Naive thymus-derived CD4-positive, alpha-beta T cell (primary cell): ENCODE measurements around the gene ARSG. TPM values are rescaled to one million over a fixed set of nuclear protein-coding genes. Genes with fewer than 3 reads are reported as not detected.

ENCODE experiments used
- ATAC-seq: fragments of 150-1000 bp; cut with Tn5 transposase; 2 replicates; pipeline ENCODE4 v1.10.0; 2021; ENCODE audit warnings: mild to moderate bottlenecking, moderate library complexity
- CTCF ChIA-PET: fragments of 350-600 bp; sonication (Branson Sonifier 250); formaldehyde crosslinking; loops from one replicate; lab custom pipeline; 2021; ENCODE audit warnings: antibody characterized with exemption; lab: Charles Lee
- POLR2A ChIA-PET: fragments of 350-600 bp; sonication (Branson Sonifier 250); formaldehyde crosslinking; loops from one replicate; lab custom pipeline; 2021; ENCODE audit warnings: antibody characterized with exemption, inconsistent platforms; lab: Charles Lee
- DNase-seq, 9 donors: peaks; one replicate each; pipeline versions ENCODE4 v3.0.0 to v3.0.0-alpha.2; 2020 to 2022; ENCODE audit warnings: mixed read lengths in 1 of 9
- H3K27ac ChIP-seq: one replicate; pipeline ENCODE4 v1.7.0; 2013; ENCODE audit warnings: mild to moderate bottlenecking, low read depth, low read length, moderate library complexity
- H3K27me3 ChIP-seq, 2 donors: one replicate each; pipeline ENCODE4 v1.7.0; 2013; ENCODE audit warnings: low read length in 2 of 2, mild to moderate bottlenecking in 2 of 2, moderate library complexity in 2 of 2; ENCODE audit not compliant: control insufficient read depth in 2 of 2, insufficient read depth in 2 of 2
- H3K36me3 ChIP-seq, 3 experiments: 1 replicate in 2 of 3; 2 replicates in 1 of 3; pipeline ENCODE4 v1.7.0; 2013; ENCODE audit warnings: low read length in 3 of 3, mild to moderate bottlenecking in 3 of 3, moderate library complexity in 1 of 3; ENCODE audit not compliant: insufficient read depth in 3 of 3, control insufficient read depth in 2 of 3
- H3K4me1 ChIP-seq, 2 donors: one replicate each; pipeline ENCODE4 v1.7.0; 2013; ENCODE audit warnings: low read length in 2 of 2, mild to moderate bottlenecking in 2 of 2, moderate library complexity in 1 of 2; ENCODE audit not compliant: control insufficient read depth in 2 of 2, insufficient read depth in 2 of 2
- H3K4me3 ChIP-seq: 2 replicates; pipeline ENCODE4 v1.7.0; 2013; ENCODE audit warnings: mild to moderate bottlenecking, low read length
- H3K9me3 ChIP-seq, 3 experiments: 1 replicate in 2 of 3; 2 replicates in 1 of 3; pipeline ENCODE4 v1.7.0; 2013; ENCODE audit warnings: low read length in 3 of 3; ENCODE audit not compliant: control insufficient read depth in 2 of 3
- H3K27ac Mint-ChIP-seq, 9 donors: one replicate each; pipeline ENCODE4 v1.8.0; 2020 to 2022; ENCODE audit warnings: mixed read lengths in 9 of 9, mild to moderate bottlenecking in 8 of 9, moderate library complexity in 5 of 9, inconsistent platforms in 2 of 9
- H3K27me3 Mint-ChIP-seq, 5 donors: one replicate each; pipeline ENCODE4 v1.8.0; 2021 to 2022; ENCODE audit warnings: mixed read lengths in 5 of 5, mild to moderate bottlenecking in 1 of 5
- H3K36me3 Mint-ChIP-seq, 5 donors: one replicate each; pipeline ENCODE4 v1.8.0; 2020 to 2022; ENCODE audit warnings: mixed read lengths in 5 of 5, mild to moderate bottlenecking in 3 of 5, inconsistent platforms in 1 of 5
- H3K4me1 Mint-ChIP-seq, 7 donors: one replicate each; pipeline ENCODE4 v1.8.0; 2020 to 2022; ENCODE audit warnings: mixed read lengths in 7 of 7, mild to moderate bottlenecking in 3 of 7, inconsistent platforms in 1 of 7
- H3K4me3 Mint-ChIP-seq, 10 donors: one replicate each; pipeline ENCODE4 v1.8.0; 2020 to 2022; ENCODE audit warnings: mild to moderate bottlenecking in 10 of 10, mixed read lengths in 10 of 10, moderate library complexity in 6 of 10, inconsistent platforms in 2 of 10
- H3K9me3 Mint-ChIP-seq, 11 donors: one replicate each; pipeline ENCODE4 v1.8.0; 2020 to 2022; ENCODE audit warnings: mixed read lengths in 11 of 11, mild to moderate bottlenecking in 4 of 11, inconsistent platforms in 1 of 11, moderate library complexity in 1 of 11
- intact Hi-C, 2 donors: fragments of 100-400 bp; cut with micrococcal nuclease; formaldehyde crosslinking; loops; one replicate each; pipeline ENCODE4 v1.15.1; 2023
- polyA plus RNA-seq, 2 donors: library from polyadenylated mRNA; unstranded; fragments of 300-500 nt; fragmentation: Illumina TruSeq; gene quantifications; one replicate each; pipeline ENCODE4 v1.2.3, GENCODE V29; 2021
- total RNA-seq, 6 experiments: library from RNA in 5 of 6; stranded (reverse) in 5 of 6; gene quantifications; 1 replicate in 5 of 6; 2 replicates in 1 of 6; pipeline ENCODE4 v1.2.3 and lab custom pipeline; 2021 to 2026

ARSG gene
- total and polyA plus RNA-seq, 7 experiments from 2014 or later, result 7.3 to 20.0 (median 12.6) TPM

GRCh38 chr17:68317458-68317857, 26.2 kb downstream of the ARSG start:
- H3K4me1 Mint-ChIP-seq, result peaks cover 23 to 71% (median 46%) of the 10 kb centered on the region in 7 donors

DNA sequence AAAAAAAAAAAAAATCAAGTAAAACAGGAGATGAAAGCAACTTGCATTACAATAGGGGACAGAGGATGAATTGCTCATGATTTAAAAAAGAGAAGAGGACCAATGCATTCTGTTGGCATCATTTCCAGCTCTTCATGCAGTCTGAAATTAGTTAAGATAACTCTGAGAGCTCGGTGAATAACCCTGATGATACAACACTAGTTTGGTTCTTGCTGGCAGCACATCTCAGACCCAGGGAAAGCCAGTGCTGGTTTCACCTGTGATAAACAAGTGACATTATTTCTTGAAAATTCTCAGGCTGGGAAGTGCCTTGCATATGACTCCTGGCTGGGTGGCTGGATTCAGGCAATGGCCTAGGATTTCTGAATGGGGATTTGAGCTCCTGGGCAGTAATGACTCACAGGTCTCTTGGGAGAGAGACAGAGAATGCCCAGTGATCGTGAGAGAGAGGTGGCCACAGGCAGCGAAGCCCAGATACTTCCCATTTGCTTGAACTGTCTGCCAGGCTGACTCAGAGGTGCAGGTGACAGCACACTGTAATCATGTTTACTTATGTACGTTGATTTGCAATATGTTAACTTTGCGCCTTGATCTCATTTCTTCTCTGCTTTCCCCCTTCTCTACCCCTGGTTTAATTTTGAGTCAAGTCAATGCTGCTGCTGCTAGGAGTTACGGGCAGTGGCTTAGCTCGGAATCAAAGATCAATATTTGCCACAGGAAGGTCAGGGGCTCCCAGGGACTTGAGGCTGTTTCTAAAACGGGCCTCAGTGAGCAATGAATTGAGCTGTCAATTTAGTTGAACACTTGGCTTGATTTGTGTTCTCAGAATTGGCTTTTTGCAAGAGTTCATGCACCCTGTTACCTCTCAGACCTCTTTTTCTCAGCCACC, 27.1 kb downstream of the ARSG start:
- DNase-seq (no peak), ATAC-seq (peak; percentile 66)
- Histone ChIP-seq H3K4me3 (no peak overlapping the region), H3K9me3 (no peaks in the 10 kb centered on the region), H3K27me3 (no peaks in the 10 kb centered on the region), H3K36me3 (no peaks in the 10 kb centered on the region), H3K4me1 (peaks cover 27 to 29% of the 10 kb centered on the region in 2 donors), H3K27ac (no peak overlapping the region)
- Mint-ChIP-seq H3K9me3 (peaks cover 0 to 4% (median 0%) of the 10 kb centered on the region in 11 donors), H3K27me3 (no peaks in the 10 kb centered on the region), H3K27ac (no peak overlapping the region), H3K36me3 (peaks cover 0 to 9% (median 7%) of the 10 kb centered on the region in 5 donors), H3K4me3 (no peak overlapping the region), H3K4me1 (peaks cover 16 to 64% (median 42%) of the 10 kb centered on the region in 7 donors)
- intact Hi-C loops, result no loop called here
- POLR2A ChIA-PET, result interaction anchor here (0.6 to 1.1 kb wide), 5 partner anchors 10 to 44 kb away, joined by 3 read pairs; partner anchors contain the start of genes ARSG and SLC16A6
- CTCF ChIA-PET, result interaction anchor here (0.6 kb wide), 2 partner anchors 15 to 24 kb away, joined by 3 read pairs; no protein-coding TSS in a partner anchor

More at GRCh38 chr17:68317458-68317857, 26.2 kb downstream of the ARSG start:
- no peak overlapping the region for H3K4me3 ChIP-seq
- ChIA-PET POLR2A (interaction anchor here (0.6 to 0.8 kb wide), 2 partner anchors 11 to 26 kb away, joined by 3 read pairs; partner anchors contain the start of genes ARSG and SLC16A6), CTCF (interaction anchor here (0.6 kb wide), 1 partner anchor 25 kb away, joined by 3 read pairs; no protein-coding TSS in a partner anchor)
- H3K36me3 Mint-ChIP-seq, result peaks cover 0 to 9% (median 7%) of the 10 kb centered on the region in 5 donors
- peaks cover 27 to 33% of the 10 kb centered on the region in 2 donors for H3K4me1 ChIP-seq
- ATAC-seq (no peak), DNase-seq (no peak)
- no peak overlapping the region for H3K27ac Mint-ChIP-seq
- H3K4me3 Mint-ChIP-seq, result no peak overlapping the region
- no peaks in the 10 kb centered on the region for H3K36me3 ChIP-seq
- no peaks in the 10 kb centered on the region for H3K9me3 ChIP-seq
- H3K27ac ChIP-seq, result no peak overlapping the region
- intact Hi-C loops, result no loop called here
- H3K27me3 Mint-ChIP-seq, result no peaks in the 10 kb centered on the region
- H3K9me3 Mint-ChIP-seq, result peaks cover 0 to 4% (median 0%) of the 10 kb centered on the region in 11 donors
- no peaks in the 10 kb centered on the region for H3K27me3 ChIP-seq

DNA sequence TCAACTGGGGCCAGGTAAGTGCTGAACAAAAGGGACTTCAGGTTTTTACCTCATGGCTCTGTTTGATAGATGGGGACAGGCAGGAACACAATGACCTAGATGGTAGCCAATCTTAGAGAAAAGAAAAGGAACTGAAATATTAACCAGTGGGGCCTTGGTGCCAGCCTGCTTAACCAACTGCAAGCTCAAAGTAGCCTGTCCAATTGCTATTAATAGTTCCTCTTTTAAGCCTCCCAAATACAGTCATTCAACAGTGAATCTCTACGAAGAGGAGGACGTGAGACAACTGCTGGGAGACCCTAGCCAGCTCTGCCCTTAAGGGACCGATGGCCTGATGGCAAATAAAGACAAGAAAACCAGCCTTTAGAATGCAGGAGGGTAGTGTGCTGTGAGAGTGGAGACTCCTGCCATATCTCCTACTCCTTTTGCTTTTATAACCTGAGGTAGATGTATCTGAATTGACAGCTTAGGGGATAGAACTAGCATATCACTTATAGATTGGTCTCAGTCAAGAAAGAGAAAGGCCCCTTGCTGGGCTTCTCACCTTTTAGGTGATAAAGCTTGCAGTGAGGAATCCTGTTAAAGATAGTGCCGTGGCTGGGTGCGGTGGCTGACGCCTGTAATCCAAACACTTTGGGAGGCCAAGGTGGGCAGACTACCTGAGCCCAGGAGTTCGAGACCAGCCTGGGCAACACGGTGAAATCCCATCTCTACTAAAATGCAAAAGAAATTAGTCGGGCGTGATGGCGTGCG, 28.3 kb downstream of the ARSG start:
- H3K4me1 ChIP-seq, result peaks cover 25 to 28% of the 10 kb centered on the region in 2 donors

GRCh38 chr17:68320311-68320865, 29.1 kb downstream of the ARSG start:
- DNase-seq (no peak), ATAC-seq (no peak)
- H3K27me3 ChIP-seq, result no peaks in the 10 kb centered on the region
- H3K36me3 Mint-ChIP-seq, result peaks cover 0 to 9% (median 8%) of the 10 kb centered on the region in 5 donors
- POLR2A ChIA-PET, result interaction anchor here (0.5 kb wide), 1 partner anchor 99 kb away, joined by 3 read pairs; no protein-coding TSS in a partner anchor
- peaks cover 17 to 21% of the 10 kb centered on the region in 2 donors for H3K4me1 ChIP-seq
- intact Hi-C loops, result no loop called here
- H3K9me3 Mint-ChIP-seq, result peaks cover 0 to 4% (median 0%) of the 10 kb centered on the region in 11 donors
- CTCF ChIA-PET, result interaction anchor here (1.5 kb wide), 1 partner anchor 10 kb away, joined by 3 read pairs; no protein-coding TSS in a partner anchor
- no peak overlapping the region for H3K4me3 Mint-ChIP-seq
- peaks cover 14 to 56% (median 36%) of the 10 kb centered on the region in 7 donors for H3K4me1 Mint-ChIP-seq
- no peaks in the 10 kb centered on the region for H3K27me3 Mint-ChIP-seq
- H3K27ac ChIP-seq, result no peak overlapping the region
- H3K4me3 ChIP-seq, result no peak overlapping the region
- H3K36me3 ChIP-seq, result no peaks in the 10 kb centered on the region
- H3K27ac Mint-ChIP-seq, result peak overlapping the region in 1 of 9 donors; percentile 52
- H3K9me3 ChIP-seq, result no peaks in the 10 kb centered on the region

More for the DNA sequence above, 28.3 kb downstream of the ARSG start:
- Mint-ChIP-seq H3K4me3 (no peak overlapping the region), H3K9me3 (peaks cover 0 to 4% (median 0%) of the 10 kb centered on the region in 11 donors), H3K4me1 (peaks cover 20 to 63% (median 42%) of the 10 kb centered on the region in 7 donors), H3K27ac (no peak overlapping the region), H3K36me3 (peaks cover 0 to 10% (median 8%) of the 10 kb centered on the region in 5 donors), H3K27me3 (no peaks in the 10 kb centered on the region)
- Histone ChIP-seq H3K27ac (no peak overlapping the region), H3K36me3 (no peaks in the 10 kb centered on the region), H3K4me3 (no peak overlapping the region), H3K9me3 (no peaks in the 10 kb centered on the region), H3K27me3 (no peaks in the 10 kb centered on the region)
- intact Hi-C loops, result no loop called here
- ATAC-seq, result peak; percentile 59
- ChIA-PET POLR2A (interaction anchor here (0.6 to 1.1 kb wide), 4 partner anchors 9 to 60 kb away, joined by 3 to 5 read pairs (median 3); no protein-coding TSS in a partner anchor), CTCF (no interaction called here)
- no peak for DNase-seq

DNA sequence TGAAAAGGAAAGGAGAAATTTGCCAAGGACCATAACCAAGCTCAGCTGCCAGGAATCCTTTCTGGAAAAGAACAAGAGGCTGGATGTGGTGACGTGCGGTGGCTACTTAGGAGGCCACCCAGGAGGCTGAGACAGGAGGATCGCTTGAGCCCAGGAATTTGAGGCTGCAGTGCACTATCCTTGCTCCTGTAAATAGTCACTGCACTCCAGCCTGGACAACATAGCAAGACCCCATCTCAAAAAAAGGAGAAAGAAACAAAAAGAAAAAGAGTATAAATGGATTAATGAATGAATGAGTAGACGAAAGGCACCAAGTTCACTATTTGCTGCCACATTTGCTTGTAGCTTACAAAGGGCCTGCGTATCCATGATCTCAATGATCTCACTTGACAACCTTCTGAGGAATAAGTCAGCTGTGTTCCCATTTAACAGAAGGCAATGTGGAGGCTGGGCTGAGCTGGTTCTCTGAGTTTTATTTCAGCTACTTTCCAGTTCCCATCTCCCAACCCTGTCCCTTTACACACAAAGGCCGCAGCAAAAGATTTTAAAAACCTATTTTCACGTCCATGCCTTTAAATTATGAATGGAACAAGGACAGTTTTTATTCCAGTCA, 29.8 kb downstream of the ARSG start:
- Histone ChIP-seq H3K4me3 (no peak overlapping the region), H3K4me1 (peaks cover 12 to 16% of the 10 kb centered on the region in 2 donors), H3K27ac (no peak overlapping the region), H3K36me3 (no peaks in the 10 kb centered on the region), H3K9me3 (no peaks in the 10 kb centered on the region), H3K27me3 (no peaks in the 10 kb centered on the region)
- no peaks in the 10 kb centered on the region for H3K27me3 Mint-ChIP-seq
- no peak overlapping the region for H3K4me3 Mint-ChIP-seq
- no peak for DNase-seq
- intact Hi-C loops, result no loop called here
- ATAC-seq, result no peak
- ChIA-PET POLR2A (interaction anchor here (0.5 to 1.3 kb wide), 3 partner anchors 11 to 98 kb away, joined by 3 read pairs; no protein-coding TSS in a partner anchor), CTCF (interaction anchor here (1.5 kb wide), 1 partner anchor 9 kb away, joined by 3 read pairs; no protein-coding TSS in a partner anchor)
- peaks cover 0 to 8% (median 6%) of the 10 kb centered on the region in 5 donors for H3K36me3 Mint-ChIP-seq
- H3K27ac Mint-ChIP-seq, result peak overlapping the region in 1 of 9 donors; percentile 12
- peaks cover 12 to 50% (median 32%) of the 10 kb centered on the region in 7 donors for H3K4me1 Mint-ChIP-seq
- H3K9me3 Mint-ChIP-seq, result peaks cover 0 to 2% (median 0%) of the 10 kb centered on the region in 11 donors
